WTC11 (cell line): Measurements from ENCODE around the gene COPE. TPM values are rescaled to one million over a fixed set of nuclear protein-coding genes. Genes with fewer than 3 reads are reported as not detected.

Experiments used
- ATAC-seq: fragments of 200-7000 bp; cut with Tn5 transposase; 2 replicates; pipeline ENCODE4 v1.10.0; 2021; ENCODE audit warnings: mild to moderate bottlenecking, moderate library complexity
- CTCF ChIA-PET: fragments of 300-600 bp; sonication (Branson Sonifier 250); formaldehyde crosslinking; loops from one replicate; lab custom pipeline; 2021; ENCODE audit warnings: antibody characterized with exemption; lab: Charles Lee
- POLR2A ChIA-PET: fragments of 350-600 bp; sonication (Branson Sonifier 250); formaldehyde crosslinking; loops from one replicate; lab custom pipeline; 2021; ENCODE audit warnings: antibody characterized with exemption; lab: Charles Lee
- DNase-seq: peaks from one replicate; pipeline ENCODE4 v3.0.0; 2021; ENCODE audit warnings: low spot score
- H3K27ac Mint-ChIP-seq: 2 replicates; pipeline ENCODE4 v1.8.0; 2021; ENCODE audit warnings: mixed read lengths
- H3K27me3 Mint-ChIP-seq: 2 replicates; pipeline ENCODE4 v1.8.0; 2021; ENCODE audit warnings: low read depth, mild to moderate bottlenecking, moderate library complexity, mixed read lengths
- H3K36me3 Mint-ChIP-seq: 2 replicates; pipeline ENCODE4 v1.8.0; 2021; ENCODE audit warnings: mixed read lengths
- H3K4me1 Mint-ChIP-seq: 2 replicates; pipeline ENCODE4 v1.8.0; 2022; ENCODE audit warnings: mixed read lengths
- H3K4me3 Mint-ChIP-seq: 2 replicates; pipeline ENCODE4 v1.8.0; 2021; ENCODE audit warnings: mild to moderate bottlenecking, moderate library complexity, mixed read lengths
- H3K9me3 Mint-ChIP-seq: 2 replicates; pipeline ENCODE4 v1.8.0; 2021; ENCODE audit warnings: mixed read lengths
- CREB1 ChIP-seq: sonication (generic); formaldehyde crosslinking; IDR thresholded peaks from 2 replicates; pipeline ENCODE4 v1.8.0; 2023; ENCODE audit warnings: mild to moderate bottlenecking, missing genetic modification reagents
- E2F5 ChIP-seq: sonication (generic); formaldehyde crosslinking; IDR thresholded peaks from 2 replicates; pipeline ENCODE4 v1.8.1; 2022; ENCODE audit warnings: mild to moderate bottlenecking, moderate library complexity, missing genetic modification reagents
- GTF2I ChIP-seq: fragments of 250-450 bp; sonication (Bioruptor Pico); conservative IDR thresholded peaks from 2 replicates; pipeline ENCODE4 v1.4.0; 2021; ENCODE audit warnings: mild to moderate bottlenecking
- PRRX2 ChIP-seq: fragments of 250-450 bp; sonication (Bioruptor Pico); IDR thresholded peaks from 2 replicates; pipeline ENCODE4 v1.8.0; 2021; ENCODE audit warnings: mild to moderate bottlenecking
- USF1 ChIP-seq: sonication (generic); formaldehyde crosslinking; IDR thresholded peaks from 2 replicates; pipeline ENCODE4 v1.8.0; 2022; ENCODE audit warnings: mild to moderate bottlenecking, missing genetic modification reagents
- USF2 ChIP-seq: sonication (generic); formaldehyde crosslinking; IDR thresholded peaks from 2 replicates; pipeline ENCODE4 v1.8.1; 2023; ENCODE audit warnings: mild to moderate bottlenecking, missing genetic modification reagents, moderate library complexity
- ZNF138 ChIP-seq: sonication (generic); formaldehyde crosslinking; conservative IDR thresholded peaks from 2 replicates; pipeline ENCODE4 v1.8.1; 2022; ENCODE audit warnings: mild to moderate bottlenecking, moderate library complexity, missing genetic modification reagents
- ZNF232 ChIP-seq: sonication (generic); formaldehyde crosslinking; IDR thresholded peaks from 2 replicates; pipeline ENCODE4 v1.8.0; 2022; ENCODE audit warnings: mild to moderate bottlenecking, missing genetic modification reagents
- ZNF263 ChIP-seq: sonication (generic); formaldehyde crosslinking; IDR thresholded peaks from 2 replicates; pipeline ENCODE4 v1.8.1; 2022; ENCODE audit warnings: low read depth, mild to moderate bottlenecking, moderate library complexity, missing genetic modification reagents
- ZNF396 ChIP-seq: fragments of 250-450 bp; sonication (Bioruptor Pico); IDR thresholded peaks from 2 replicates; pipeline ENCODE4 v1.8.0; 2021; ENCODE audit warnings: mild to moderate bottlenecking, moderate library complexity, borderline replicate concordance
- total RNA-seq: library from RNA; stranded (reverse); gene quantifications from 3 replicates; pipeline ENCODE4 v1.2.3, GENCODE V29; 2021
- TF ChIP-seq, protein P1 (sequence below): sonication (generic); formaldehyde crosslinking; IDR thresholded peaks from 2 replicates; pipeline ENCODE4 v1.8.0; 2023; ENCODE audit warnings: missing genetic modification reagents
- TF ChIP-seq, protein P2 (sequence below): sonication (generic); formaldehyde crosslinking; IDR thresholded peaks from 2 replicates; pipeline ENCODE4 v1.8.1; 2022; ENCODE audit warnings: mild to moderate bottlenecking, missing genetic modification reagents, moderate library complexity, borderline replicate concordance
- TF ChIP-seq, protein P3 (sequence below): sonication (generic); formaldehyde crosslinking; IDR thresholded peaks from 2 replicates; pipeline ENCODE4 v1.8.1; 2023; ENCODE audit warnings: mild to moderate bottlenecking, missing genetic modification reagents
- TF ChIP-seq, protein P4 (sequence below): sonication (generic); formaldehyde crosslinking; IDR thresholded peaks from 2 replicates; pipeline ENCODE4 v1.8.1; 2022; ENCODE audit warnings: low read depth, mild to moderate bottlenecking, moderate library complexity, missing genetic modification reagents, borderline replicate concordance
- TF ChIP-seq, protein P5 (sequence below): sonication (generic); formaldehyde crosslinking; IDR thresholded peaks from 2 replicates; pipeline ENCODE4 v1.8.1; 2022; ENCODE audit warnings: missing genetic modification reagents, borderline replicate concordance

The COPE gene
- total RNA-seq, 1 experiment from 2014 or later, result 228 TPM

DNA sequence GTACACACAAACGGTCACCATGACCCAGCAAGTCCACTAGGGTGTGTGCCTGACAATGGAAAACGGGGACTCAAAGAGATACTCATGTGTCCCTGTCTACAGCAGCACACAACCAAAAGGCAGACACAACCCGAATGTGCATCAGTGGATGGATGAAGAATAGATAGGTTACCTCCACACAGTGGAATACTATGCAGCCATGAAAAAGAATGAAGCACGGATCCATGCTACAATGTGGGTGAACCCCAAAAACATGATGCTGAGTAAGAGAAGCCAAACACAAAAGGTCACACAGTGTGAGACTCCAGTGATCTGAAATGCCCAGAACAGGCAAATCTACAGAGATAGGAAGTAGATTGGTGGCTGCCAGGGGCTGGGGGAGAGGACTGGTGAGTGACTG is 32.2 kb downstream of the COPE start:
- TF ChIP-seq, protein P1, sequence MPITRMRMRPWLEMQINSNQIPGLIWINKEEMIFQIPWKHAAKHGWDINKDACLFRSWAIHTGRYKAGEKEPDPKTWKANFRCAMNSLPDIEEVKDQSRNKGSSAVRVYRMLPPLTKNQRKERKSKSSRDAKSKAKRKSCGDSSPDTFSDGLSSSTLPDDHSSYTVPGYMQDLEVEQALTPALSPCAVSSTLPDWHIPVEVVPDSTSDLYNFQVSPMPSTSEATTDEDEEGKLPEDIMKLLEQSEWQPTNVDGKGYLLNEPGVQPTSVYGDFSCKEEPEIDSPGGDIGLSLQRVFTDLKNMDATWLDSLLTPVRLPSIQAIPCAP, result no peak
- no peak for TF ChIP-seq CREB1
- TF ChIP-seq, protein P2, sequence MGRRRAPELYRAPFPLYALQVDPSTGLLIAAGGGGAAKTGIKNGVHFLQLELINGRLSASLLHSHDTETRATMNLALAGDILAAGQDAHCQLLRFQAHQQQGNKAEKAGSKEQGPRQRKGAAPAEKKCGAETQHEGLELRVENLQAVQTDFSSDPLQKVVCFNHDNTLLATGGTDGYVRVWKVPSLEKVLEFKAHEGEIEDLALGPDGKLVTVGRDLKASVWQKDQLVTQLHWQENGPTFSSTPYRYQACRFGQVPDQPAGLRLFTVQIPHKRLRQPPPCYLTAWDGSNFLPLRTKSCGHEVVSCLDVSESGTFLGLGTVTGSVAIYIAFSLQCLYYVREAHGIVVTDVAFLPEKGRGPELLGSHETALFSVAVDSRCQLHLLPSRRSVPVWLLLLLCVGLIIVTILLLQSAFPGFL (CRISPR knock-in tag), result no peak
- no peak for TF ChIP-seq ZNF396
- no peak for TF ChIP-seq E2F5 (CRISPR knock-in tag)
- TF ChIP-seq GTF2I, result no peak
- no peak for TF ChIP-seq ZNF138 (CRISPR knock-in tag)
- TF ChIP-seq, protein P3, sequence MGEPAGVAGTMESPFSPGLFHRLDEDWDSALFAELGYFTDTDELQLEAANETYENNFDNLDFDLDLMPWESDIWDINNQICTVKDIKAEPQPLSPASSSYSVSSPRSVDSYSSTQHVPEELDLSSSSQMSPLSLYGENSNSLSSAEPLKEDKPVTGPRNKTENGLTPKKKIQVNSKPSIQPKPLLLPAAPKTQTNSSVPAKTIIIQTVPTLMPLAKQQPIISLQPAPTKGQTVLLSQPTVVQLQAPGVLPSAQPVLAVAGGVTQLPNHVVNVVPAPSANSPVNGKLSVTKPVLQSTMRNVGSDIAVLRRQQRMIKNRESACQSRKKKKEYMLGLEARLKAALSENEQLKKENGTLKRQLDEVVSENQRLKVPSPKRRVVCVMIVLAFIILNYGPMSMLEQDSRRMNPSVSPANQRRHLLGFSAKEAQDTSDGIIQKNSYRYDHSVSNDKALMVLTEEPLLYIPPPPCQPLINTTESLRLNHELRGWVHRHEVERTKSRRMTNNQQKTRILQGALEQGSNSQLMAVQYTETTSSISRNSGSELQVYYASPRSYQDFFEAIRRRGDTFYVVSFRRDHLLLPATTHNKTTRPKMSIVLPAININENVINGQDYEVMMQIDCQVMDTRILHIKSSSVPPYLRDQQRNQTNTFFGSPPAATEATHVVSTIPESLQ (CRISPR knock-in tag), result no peak
- TF ChIP-seq, protein P4, sequence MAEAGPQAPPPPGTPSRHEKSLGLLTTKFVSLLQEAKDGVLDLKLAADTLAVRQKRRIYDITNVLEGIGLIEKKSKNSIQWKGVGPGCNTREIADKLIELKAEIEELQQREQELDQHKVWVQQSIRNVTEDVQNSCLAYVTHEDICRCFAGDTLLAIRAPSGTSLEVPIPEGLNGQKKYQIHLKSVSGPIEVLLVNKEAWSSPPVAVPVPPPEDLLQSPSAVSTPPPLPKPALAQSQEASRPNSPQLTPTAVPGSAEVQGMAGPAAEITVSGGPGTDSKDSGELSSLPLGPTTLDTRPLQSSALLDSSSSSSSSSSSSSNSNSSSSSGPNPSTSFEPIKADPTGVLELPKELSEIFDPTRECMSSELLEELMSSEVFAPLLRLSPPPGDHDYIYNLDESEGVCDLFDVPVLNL (CRISPR knock-in tag), result no peak
- H3K4me3 Mint-ChIP-seq, result no peak overlapping the region
- no peaks in the 10 kb centered on the region for H3K4me1 Mint-ChIP-seq
- peaks cover 9% of the 10 kb centered on the region for H3K36me3 Mint-ChIP-seq
- CTCF ChIA-PET, result no interaction called here
- POLR2A ChIA-PET, result no interaction called here
- H3K9me3 Mint-ChIP-seq, result peaks cover 3% of the 10 kb centered on the region
- no peaks in the 10 kb centered on the region; the same call in 1 of the 2 replicates for H3K27me3 Mint-ChIP-seq
- no peak for DNase-seq
- ATAC-seq, result no peak
- H3K27ac Mint-ChIP-seq, result no peak overlapping the region

DNA sequence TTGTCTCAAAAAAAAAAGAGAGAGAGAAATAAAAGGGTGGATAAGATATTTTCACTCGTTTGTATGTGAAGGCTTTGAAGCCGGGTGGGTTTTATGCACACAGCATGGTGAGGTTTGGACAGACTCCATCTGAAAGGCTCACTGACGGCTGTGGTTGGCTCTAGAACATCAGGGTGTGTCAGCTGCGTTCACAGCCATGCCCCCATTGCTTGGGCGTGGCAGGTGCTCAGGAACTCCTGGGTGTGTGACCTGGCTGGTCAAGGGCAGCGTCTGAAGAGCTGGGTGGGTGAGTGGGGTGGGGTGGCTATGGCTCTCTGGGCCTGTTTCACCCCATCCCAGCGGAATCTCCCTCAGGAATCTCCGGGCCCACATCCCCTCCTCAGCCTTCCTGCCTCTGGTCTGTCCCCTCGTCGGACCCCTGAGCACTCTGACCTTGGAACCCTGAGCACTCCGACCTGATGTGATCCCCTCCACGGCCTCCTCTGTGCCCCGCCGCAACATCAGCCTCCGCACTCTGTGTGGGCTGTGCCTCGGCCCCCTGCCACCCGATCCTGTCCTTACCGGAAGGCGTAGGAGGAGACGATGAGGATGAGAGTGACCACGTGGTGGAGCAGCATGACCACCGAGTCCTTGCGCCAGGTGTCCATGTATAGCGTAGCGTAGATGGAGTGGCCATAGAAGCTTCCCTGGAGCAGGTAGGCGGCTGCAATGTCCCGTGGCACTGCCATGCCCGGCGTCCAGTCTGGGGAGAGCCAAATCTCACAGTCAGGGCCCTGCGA is 35.5 kb downstream of the COPE start:
- Mint-ChIP-seq H3K4me1 (no peaks in the 10 kb centered on the region), H3K9me3 (peaks cover 3% of the 10 kb centered on the region), H3K4me3 (no peak overlapping the region), H3K36me3 (peaks cover 18% of the 10 kb centered on the region), H3K27ac (no peak overlapping the region), H3K27me3 (no peaks in the 10 kb centered on the region)
- DNase-seq (no peak), ATAC-seq (no peak)
- ChIA-PET CTCF (no interaction called here), POLR2A (no interaction called here)
- TF ChIP-seq ZNF396, result no peak
- TF ChIP-seq, protein P3 (CRISPR knock-in tag), result no peak

DNA sequence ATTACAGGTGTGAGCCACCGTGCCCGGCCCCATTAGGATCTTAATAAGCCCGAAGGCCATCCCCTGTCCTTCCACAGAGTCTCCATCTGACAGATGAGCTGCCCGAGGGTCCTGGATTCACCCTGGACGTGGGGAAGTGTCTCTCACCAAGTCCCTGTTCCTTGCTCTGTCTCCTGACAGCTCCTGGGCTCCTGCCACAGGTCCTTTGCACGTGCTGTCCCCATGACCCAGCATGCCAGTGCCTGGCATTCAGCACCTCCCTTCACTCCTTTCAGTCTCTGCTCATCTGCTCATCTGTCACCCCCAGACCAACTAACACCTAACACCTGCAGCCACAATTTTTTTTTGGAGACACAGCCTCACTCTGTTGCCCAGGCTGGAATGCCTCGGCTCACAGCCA is 37.7 kb downstream of the COPE start:
- CTCF ChIA-PET, result no interaction called here
- H3K4me1 Mint-ChIP-seq, result no peaks in the 10 kb centered on the region
- H3K27ac Mint-ChIP-seq, result no peak overlapping the region
- H3K36me3 Mint-ChIP-seq, result peaks cover 31% of the 10 kb centered on the region
- no peak for ATAC-seq
- no peaks in the 10 kb centered on the region for H3K27me3 Mint-ChIP-seq
- POLR2A ChIA-PET, result no interaction called here
- H3K4me3 Mint-ChIP-seq, result no peak overlapping the region
- peaks cover 5% of the 10 kb centered on the region for H3K9me3 Mint-ChIP-seq
- no peak for DNase-seq
- TF ChIP-seq ZNF396 (no peak), USF2 (CRISPR knock-in tag) (no peak), E2F5 (CRISPR knock-in tag) (no peak), ZNF263 (CRISPR knock-in tag) (no peak), ZNF232 (CRISPR knock-in tag) (no peak), USF1 (CRISPR knock-in tag) (no peak), CREB1 (no peak), PRRX2 (CRISPR knock-in tag) (no peak)
- TF ChIP-seq, protein P5, sequence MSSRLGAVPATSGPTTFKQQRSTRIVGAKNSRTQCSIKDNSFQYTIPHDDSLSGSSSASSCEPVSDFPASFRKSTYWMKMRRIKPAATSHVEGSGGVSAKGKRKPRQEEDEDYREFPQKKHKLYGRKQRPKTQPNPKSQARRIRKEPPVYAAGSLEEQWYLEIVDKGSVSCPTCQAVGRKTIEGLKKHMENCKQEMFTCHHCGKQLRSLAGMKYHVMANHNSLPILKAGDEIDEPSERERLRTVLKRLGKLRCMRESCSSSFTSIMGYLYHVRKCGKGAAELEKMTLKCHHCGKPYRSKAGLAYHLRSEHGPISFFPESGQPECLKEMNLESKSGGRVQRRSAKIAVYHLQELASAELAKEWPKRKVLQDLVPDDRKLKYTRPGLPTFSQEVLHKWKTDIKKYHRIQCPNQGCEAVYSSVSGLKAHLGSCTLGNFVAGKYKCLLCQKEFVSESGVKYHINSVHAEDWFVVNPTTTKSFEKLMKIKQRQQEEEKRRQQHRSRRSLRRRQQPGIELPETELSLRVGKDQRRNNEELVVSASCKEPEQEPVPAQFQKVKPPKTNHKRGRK (CRISPR knock-in tag), result no peak
